GM12891 (cell line): ENCODE measurements around the gene NT5M.

Source experiments
- PAX5 ChIP-seq: IDR thresholded peaks from 2 replicates; pipeline ENCODE4 v1.6.1; 2011; ENCODE audit warnings: low read length, moderate library complexity, mild to moderate bottlenecking; ENCODE audit not compliant: insufficient read depth, severe bottlenecking
- POLR2A ChIP-seq: IDR thresholded peaks from 2 replicates; pipeline ENCODE4 v1.6.1; 2011; ENCODE audit warnings: low read depth, low read length, control low read depth
- POLR2AphosphoS5 ChIP-seq: IDR thresholded peaks from 2 replicates; pipeline ENCODE4 v1.6.1; 2011; ENCODE audit warnings: low read depth, low read length, control low read depth
- TAF1 ChIP-seq: IDR thresholded peaks from 2 replicates; pipeline ENCODE4 v1.6.1; 2011; ENCODE audit warnings: low read depth, low read length, control low read depth

GRCh38 chr17:17395885-17396284 lies 92.7 kb downstream of the NT5M start:
- TF ChIP-seq POLR2AphosphoS5 (no peak), POLR2A (no peak), TAF1 (no peak), PAX5 (no peak)
